ENCODE results near the gene COL8A2. TPM values are rescaled to one million over a fixed set of nuclear protein-coding genes. Genes with fewer than 3 reads are reported as not detected.

COL8A2 gene
- total RNA-seq, 4 donors from 2014 or later = 0.61 to 1.6 (median 0.81) TPM

DNA sequence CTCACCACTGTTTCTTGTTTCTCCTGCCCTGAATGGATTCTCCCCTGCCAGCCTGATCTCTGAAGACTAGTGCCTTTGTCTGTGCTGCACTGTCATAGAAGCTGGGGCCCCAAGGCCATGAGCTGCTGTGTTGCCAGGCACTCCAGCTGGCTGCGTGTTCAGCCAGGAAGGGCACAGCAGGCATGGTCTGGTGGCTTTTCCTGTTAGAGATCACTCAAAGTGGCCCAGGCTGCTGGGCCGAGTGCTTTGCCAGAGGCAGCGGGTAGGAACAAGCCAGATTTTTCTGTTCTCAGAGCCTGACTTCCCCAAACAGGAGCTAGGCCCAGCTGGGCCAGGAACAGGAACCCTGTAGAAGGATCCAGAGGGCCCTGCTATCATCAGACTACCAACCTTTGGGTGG lies 31.1 kb downstream of the COL8A2 start:
- H3K4me1 ChIP-seq = peaks cover 16 to 20% of the 10 kb centered on the region in 2 donors
- TF ChIP-seq, protein P1, sequence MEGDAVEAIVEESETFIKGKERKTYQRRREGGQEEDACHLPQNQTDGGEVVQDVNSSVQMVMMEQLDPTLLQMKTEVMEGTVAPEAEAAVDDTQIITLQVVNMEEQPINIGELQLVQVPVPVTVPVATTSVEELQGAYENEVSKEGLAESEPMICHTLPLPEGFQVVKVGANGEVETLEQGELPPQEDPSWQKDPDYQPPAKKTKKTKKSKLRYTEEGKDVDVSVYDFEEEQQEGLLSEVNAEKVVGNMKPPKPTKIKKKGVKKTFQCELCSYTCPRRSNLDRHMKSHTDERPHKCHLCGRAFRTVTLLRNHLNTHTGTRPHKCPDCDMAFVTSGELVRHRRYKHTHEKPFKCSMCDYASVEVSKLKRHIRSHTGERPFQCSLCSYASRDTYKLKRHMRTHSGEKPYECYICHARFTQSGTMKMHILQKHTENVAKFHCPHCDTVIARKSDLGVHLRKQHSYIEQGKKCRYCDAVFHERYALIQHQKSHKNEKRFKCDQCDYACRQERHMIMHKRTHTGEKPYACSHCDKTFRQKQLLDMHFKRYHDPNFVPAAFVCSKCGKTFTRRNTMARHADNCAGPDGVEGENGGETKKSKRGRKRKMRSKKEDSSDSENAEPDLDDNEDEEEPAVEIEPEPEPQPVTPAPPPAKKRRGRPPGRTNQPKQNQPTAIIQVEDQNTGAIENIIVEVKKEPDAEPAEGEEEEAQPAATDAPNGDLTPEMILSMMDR (IDR thresholded peaks at IDR 0.05 in 4 of 5, conservative IDR thresholded peaks at IDR 0.05 in 1 of 5) = no peak
- no peak for TF ChIP-seq POLR2A (IDR thresholded peaks at IDR 0.05)
- peak overlapping the region in 1 of 4 donors; percentile 10 for H3K27ac ChIP-seq
- H3K9me3 ChIP-seq = no peaks in the 10 kb centered on the region
- no peaks in the 10 kb centered on the region for H3K27me3 ChIP-seq
- no peak overlapping the region for H3K4me3 ChIP-seq
- intact Hi-C loops (cut with DNase I; ENCODE audit: low total_unique reads) = loop anchor here (10.0 kb wide), 1 partner anchor 191 kb away; no protein-coding TSS in a partner anchor
- in situ Hi-C loops (cut with MboI; ENCODE audit: low sequenced_read_pairs in 4 of 4) = loop anchor here in 2 of 4 donors (10.0 kb wide), 3 partner anchors 51 to 321 kb away; partner anchors contain the start of gene TRAPPC3 (in 1 of the 2)
- no peak for DNase-seq
- peaks cover 0 to 51% of the 10 kb centered on the region in 2 donors for H3K36me3 ChIP-seq
- no peak for ATAC-seq

DNA sequence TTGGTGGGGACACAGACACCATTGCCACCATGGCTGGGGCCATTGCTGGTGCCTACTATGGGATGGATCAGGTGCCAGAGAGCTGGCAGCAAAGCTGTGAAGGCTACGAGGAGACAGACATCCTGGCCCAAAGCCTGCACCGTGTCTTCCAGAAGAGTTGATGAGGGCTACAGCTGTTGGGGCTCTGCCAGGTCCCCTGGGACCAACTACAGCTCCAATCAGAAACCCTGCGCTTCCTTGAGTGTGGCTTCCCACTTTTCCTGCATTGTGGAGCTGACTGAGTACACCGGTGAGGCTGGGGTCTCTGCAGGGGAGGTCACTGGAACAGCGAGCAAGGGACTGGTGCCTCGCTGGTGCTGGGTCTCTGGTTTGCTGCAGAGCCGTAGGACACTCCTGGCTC lies 31.8 kb downstream of the COL8A2 start:
- no peaks in the 10 kb centered on the region for H3K27me3 ChIP-seq

DNA sequence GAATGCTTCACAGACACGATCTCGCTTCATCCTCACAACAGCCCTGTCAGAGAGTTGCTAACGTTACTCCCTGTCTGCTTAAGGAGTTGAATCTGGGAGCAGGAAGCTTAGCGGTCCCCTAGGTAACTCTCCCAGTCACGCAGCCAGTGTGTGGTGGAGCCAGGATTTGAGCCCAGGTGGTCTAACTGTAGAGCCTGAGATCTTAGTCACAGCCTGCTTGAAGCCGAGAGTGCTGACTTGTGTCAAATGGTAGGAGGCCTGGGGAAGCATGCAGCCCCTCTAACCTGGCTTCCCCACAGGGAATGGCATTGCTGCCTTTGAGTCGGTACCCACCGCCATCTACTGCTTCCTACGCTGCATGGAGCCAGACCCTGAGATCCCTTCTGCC lies 32.2 kb downstream of the COL8A2 start:
- TF ChIP-seq POLR2A (IDR thresholded peaks at IDR 0.05) = no peak
- TF ChIP-seq, protein P1 (IDR thresholded peaks at IDR 0.05 in 4 of 5, conservative IDR thresholded peaks at IDR 0.05 in 1 of 5) = no peak
- Histone ChIP-seq H3K27me3 (no peaks in the 10 kb centered on the region), H3K27ac (no peak overlapping the region), H3K4me3 (no peak overlapping the region), H3K9me3 (no peaks in the 10 kb centered on the region), H3K4me1 (peaks cover 16 to 24% of the 10 kb centered on the region in 2 donors), H3K36me3 (peaks cover 0 to 51% of the 10 kb centered on the region in 2 donors)
- in situ Hi-C loops (cut with MboI; ENCODE audit: low sequenced_read_pairs in 4 of 4) = loop anchor here in 2 of 4 donors (10.0 kb wide), 3 partner anchors 52 to 322 kb away; partner anchors contain the start of gene TRAPPC3 (in 1 of the 2)
- intact Hi-C loops (cut with DNase I; ENCODE audit: low total_unique reads) = loop anchor here (10.0 kb wide), 1 partner anchor 192 kb away; no protein-coding TSS in a partner anchor
- no peak for DNase-seq
- no peak for ATAC-seq

More for the DNA sequence above, 31.8 kb downstream of the COL8A2 start:
- Histone ChIP-seq H3K4me3 (no peak overlapping the region), H3K36me3 (peaks cover 0 to 51% of the 10 kb centered on the region in 2 donors), H3K27ac (no peak overlapping the region), H3K9me3 (no peaks in the 10 kb centered on the region), H3K4me1 (peaks cover 16 to 23% of the 10 kb centered on the region in 2 donors)
- intact Hi-C loops (cut with DNase I; ENCODE audit: low total_unique reads) (loop anchor here (10.0 kb wide), 1 partner anchor 192 kb away; no protein-coding TSS in a partner anchor), in situ Hi-C loops (cut with MboI; ENCODE audit: low sequenced_read_pairs in 4 of 4) (loop anchor here in 2 of 4 donors (10.0 kb wide), 3 partner anchors 52 to 322 kb away; partner anchors contain the start of gene TRAPPC3 (in 1 of the 2))
- DNase-seq (no peak), ATAC-seq (no peak)
- TF ChIP-seq, protein P1 (IDR thresholded peaks at IDR 0.05 in 4 of 5, conservative IDR thresholded peaks at IDR 0.05 in 1 of 5) = no peak
- TF ChIP-seq POLR2A (IDR thresholded peaks at IDR 0.05) = no peak

DNA sequence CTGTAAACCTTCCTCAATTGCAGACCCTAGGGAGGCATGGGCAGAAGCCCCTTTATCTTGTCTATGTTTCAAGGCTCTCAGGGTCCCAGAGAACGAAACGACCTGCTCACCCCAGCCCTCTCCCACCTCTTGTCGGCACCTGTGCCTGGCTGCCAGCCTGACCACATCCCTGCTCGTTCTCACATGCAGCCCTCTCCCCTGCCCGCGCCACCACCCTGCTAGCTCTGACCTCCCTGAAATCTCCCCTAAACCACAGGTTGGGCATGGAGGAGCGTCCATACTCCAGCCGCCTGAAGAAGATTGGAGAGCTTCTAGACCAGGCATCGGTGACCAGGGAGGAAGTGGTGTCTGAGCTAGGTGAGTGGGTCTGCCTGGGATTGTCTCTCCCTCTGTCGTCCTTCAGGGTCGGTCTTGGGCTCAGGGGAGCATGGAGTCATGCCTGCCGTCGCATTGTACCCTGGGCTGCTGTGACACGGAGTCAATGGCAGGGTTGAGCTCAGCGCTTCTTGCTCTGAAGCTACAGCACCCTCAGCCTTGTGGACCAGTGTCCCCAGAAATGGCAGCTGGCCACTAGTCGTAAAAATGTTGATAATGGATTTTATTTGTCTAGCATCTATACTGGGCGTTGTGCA lies 32.7 kb downstream of the COL8A2 start:
- Histone ChIP-seq H3K27ac (no peak overlapping the region), H3K4me3 (no peak overlapping the region), H3K36me3 (peaks cover 0 to 51% of the 10 kb centered on the region in 2 donors), H3K27me3 (no peaks in the 10 kb centered on the region), H3K9me3 (no peaks in the 10 kb centered on the region), H3K4me1 (peaks cover 16 to 24% of the 10 kb centered on the region in 2 donors)
- ATAC-seq (no peak), DNase-seq (no peak)
- intact Hi-C loops (cut with DNase I; ENCODE audit: low total_unique reads) = loop anchor here (10.0 kb wide), 1 partner anchor 193 kb away; no protein-coding TSS in a partner anchor
- TF ChIP-seq, protein P1 (IDR thresholded peaks at IDR 0.05 in 4 of 5, conservative IDR thresholded peaks at IDR 0.05 in 1 of 5) = no peak
- no peak for TF ChIP-seq POLR2A (IDR thresholded peaks at IDR 0.05)
- in situ Hi-C loops (cut with MboI; ENCODE audit: low sequenced_read_pairs in 4 of 4) = loop anchor here in 2 of 4 donors (10.0 kb wide), 3 partner anchors 53 to 323 kb away; partner anchors contain the start of gene TRAPPC3 (in 1 of the 2)
